A549 (cell line): ENCODE results near the gene IMP4.

ENCODE experiments used
- CBX8 ChIP-seq: fragments of 200-600 bp; sonication (generic); IDR thresholded peaks from 2 replicates; pipeline ENCODE4 v1.6.1; 2016
- CTCF ChIP-seq: fragments of >200 bp; sonication (Bioruptor Twin); formaldehyde crosslinking; IDR thresholded peaks from 3 replicates; pipeline ENCODE4 v1.5.1; 2016
- EP300 ChIP-seq, 2 experiments: fragments of >200 bp; sonication (Bioruptor Twin); formaldehyde crosslinking; IDR thresholded peaks; 2 replicates in 1 of 2; 3 replicates in 1 of 2; pipeline ENCODE4 v1.6.1; 2016 to 2017
- RARB ChIP-seq: fragments of 250-450 bp; sonication (Bioruptor Pico); IDR thresholded peaks from 2 replicates; pipeline ENCODE4 v1.8.0; 2021; ENCODE audit warnings: mild to moderate bottlenecking, moderate library complexity

DNA sequence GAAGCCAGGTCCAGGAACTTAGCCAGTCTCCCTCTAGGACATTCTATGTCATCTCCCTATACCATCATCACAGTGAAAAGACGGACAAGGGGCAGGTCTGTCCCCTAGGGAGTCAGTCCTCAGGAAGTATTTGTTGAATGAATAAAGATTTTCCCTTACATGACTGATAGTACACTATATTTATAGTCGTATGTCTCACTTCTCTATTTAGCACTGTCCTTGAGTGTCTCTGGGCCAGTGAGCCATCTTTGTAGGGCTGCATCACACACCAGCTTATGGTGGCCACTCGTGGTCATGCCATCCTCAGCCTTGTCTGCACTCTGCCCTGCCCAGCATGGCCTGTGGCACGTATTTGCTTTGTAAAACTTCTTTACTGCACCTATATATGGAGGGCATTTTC, 38.9 kb downstream of the IMP4 start:
- TF ChIP-seq CBX8 = no peak
- no peak for TF ChIP-seq CTCF
- TF ChIP-seq EP300 (IDR thresholded peaks at IDR 0.05) = no peak
- no peak for TF ChIP-seq RARB (CRISPR knock-in tag)
